ENCODE results near the gene EML1.
"Not testable (repeated sequence)": the region's sequence is repeated elsewhere in the genome, so short reads cannot be mapped to it uniquely, and the experiment has no call there.

Gene EML1

GRCh38 chr14:99938376-99938775 lies 145.2 kb downstream of the EML1 start:
- no peak for DNase-seq (ENCODE audit: low read depth in 2 of 2)

GRCh38 chr14:99938896-99939295 lies 145.7 kb downstream of the EML1 start:
- DNase-seq (ENCODE audit: low read depth in 2 of 2), result no peak

- no peak for DNase-seq (ENCODE audit: low read depth in 2 of 2)
Observed at GRCh38 chr14:99939421-99939820, 146.2 kb downstream of the EML1 start.

GRCh38 chr14:99940064-99940463 lies 146.9 kb downstream of the EML1 start:
- no peak for DNase-seq (ENCODE audit: low read depth in 2 of 2)

- no peak for DNase-seq (ENCODE audit: low read depth in 2 of 2)
Observed at GRCh38 chr14:99941211-99941610, 148.0 kb downstream of the EML1 start.

GRCh38 chr14:99943620-99944019 lies 150.4 kb downstream of the EML1 start:
- DNase-seq (ENCODE audit: low read depth in 2 of 2), result no peak

GRCh38 chr14:99944241-99944651 lies 151.0 kb downstream of the EML1 start:
- no peak for DNase-seq (ENCODE audit: low read depth in 2 of 2)

GRCh38 chr14:99945732-99946651 lies 152.8 kb downstream of the EML1 start:
- no peak for DNase-seq (ENCODE audit: low read depth in 2 of 2)

GRCh38 chr14:99946652-99947489 lies 153.7 kb downstream of the EML1 start:
- peak; percentile 26 to 52 for DNase-seq (ENCODE audit: low read depth in 2 of 2)

- DNase-seq (ENCODE audit: low read depth in 2 of 2), result no peak
Observed at GRCh38 chr14:99947695-99948094, 154.5 kb downstream of the EML1 start.

- not testable (repeated sequence) for DNase-seq (ENCODE audit: low read depth in 2 of 2)
Observed at GRCh38 chr14:99949011-99949732, 156.0 kb downstream of the EML1 start.

- DNase-seq (ENCODE audit: low read depth in 2 of 2), result no peak
Observed at GRCh38 chr14:99950181-99950580, 157.0 kb downstream of the EML1 start.

GRCh38 chr14:99951085-99951484 lies 157.9 kb downstream of the EML1 start:
- DNase-seq (ENCODE audit: low read depth in 2 of 2), result no peak

- DNase-seq (ENCODE audit: low read depth in 2 of 2), result no peak
Observed at GRCh38 chr14:99952039-99952438, 158.8 kb downstream of the EML1 start.

GRCh38 chr14:99952453-99952852 lies 159.2 kb downstream of the EML1 start:
- DNase-seq (ENCODE audit: low read depth in 2 of 2), result no peak

GRCh38 chr14:99955826-99956455 lies 162.7 kb downstream of the EML1 start:
- DNase-seq (ENCODE audit: low read depth in 2 of 2), result no peak

GRCh38 chr14:99958380-99958779 lies 165.2 kb downstream of the EML1 start:
- DNase-seq (ENCODE audit: low read depth in 2 of 2), result no peak

GRCh38 chr14:99961826-99962518 lies 168.8 kb downstream of the EML1 start:
- no peak for DNase-seq (ENCODE audit: low read depth in 2 of 2)

- DNase-seq (ENCODE audit: low read depth in 2 of 2), result no peak
Observed at GRCh38 chr14:99964979-99965378, 171.8 kb downstream of the EML1 start.

GRCh38 chr14:99966037-99966835 lies 173.0 kb downstream of the EML1 start:
- DNase-seq (ENCODE audit: low read depth in 2 of 2), result no peak
